ENCODE measurements around the gene TMEM141. TPM values are rescaled to one million over a fixed set of nuclear protein-coding genes. Genes with fewer than 3 reads are reported as not detected.
"Not testable (repeated sequence)": the region's sequence is repeated elsewhere in the genome, so short reads cannot be mapped to it uniquely, and the experiment has no call there.

TMEM141 gene
- total RNA-seq, 1 donor from 2014 or later, result 57.8 TPM

DNA sequence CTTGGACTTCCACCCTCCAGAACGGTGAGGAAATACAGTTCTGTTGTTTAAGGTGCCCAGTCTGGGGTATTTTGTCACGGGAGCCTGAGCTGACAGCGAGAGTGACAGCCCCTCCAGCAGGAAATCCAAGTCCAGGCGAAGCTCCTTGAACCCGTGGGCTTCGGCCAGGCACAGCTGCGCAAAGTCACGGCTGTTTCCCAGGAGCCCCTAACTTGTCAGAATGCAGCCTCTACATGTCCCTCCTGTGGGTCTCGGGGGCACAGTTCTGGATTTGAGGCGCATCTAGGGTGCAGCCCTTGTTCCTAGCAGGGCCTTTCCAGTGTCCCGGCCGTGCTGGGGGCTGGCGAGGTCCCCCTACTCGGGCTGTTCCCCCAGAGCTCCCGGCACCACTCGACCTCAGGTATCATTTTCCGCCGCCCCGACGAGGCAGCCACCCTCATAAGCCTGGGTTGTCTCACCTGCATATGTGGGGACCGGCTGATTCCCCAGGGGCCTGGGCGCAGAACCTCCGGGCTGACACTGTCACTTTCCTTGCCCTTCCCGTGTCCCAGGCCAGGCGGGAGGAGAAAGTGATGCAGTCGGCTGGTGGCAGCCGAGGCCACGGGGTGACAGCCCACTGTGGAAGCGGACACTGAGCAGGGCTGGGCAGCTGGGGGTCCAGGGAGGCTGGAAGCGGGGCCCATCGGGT is 37.6 kb upstream of the TMEM141 start:
- no peaks in the 10 kb centered on the region for H3K4me1 Mint-ChIP-seq (ENCODE audit: low read depth)
- no peak for DNase-seq (ENCODE audit: low spot score, unreplicated experiment)
- H3K4me3 Mint-ChIP-seq (ENCODE audit: low read depth), result no peak overlapping the region
- H3K36me3 Mint-ChIP-seq (ENCODE audit: insufficient read depth), result no peaks in the 10 kb centered on the region
- H3K27ac Mint-ChIP-seq, result no peak overlapping the region
- peaks cover 7% of the 10 kb centered on the region for H3K27me3 Mint-ChIP-seq
- peaks cover 11% of the 10 kb centered on the region for H3K9me3 Mint-ChIP-seq (ENCODE audit: low read depth)
- TF ChIP-seq, protein P1, sequence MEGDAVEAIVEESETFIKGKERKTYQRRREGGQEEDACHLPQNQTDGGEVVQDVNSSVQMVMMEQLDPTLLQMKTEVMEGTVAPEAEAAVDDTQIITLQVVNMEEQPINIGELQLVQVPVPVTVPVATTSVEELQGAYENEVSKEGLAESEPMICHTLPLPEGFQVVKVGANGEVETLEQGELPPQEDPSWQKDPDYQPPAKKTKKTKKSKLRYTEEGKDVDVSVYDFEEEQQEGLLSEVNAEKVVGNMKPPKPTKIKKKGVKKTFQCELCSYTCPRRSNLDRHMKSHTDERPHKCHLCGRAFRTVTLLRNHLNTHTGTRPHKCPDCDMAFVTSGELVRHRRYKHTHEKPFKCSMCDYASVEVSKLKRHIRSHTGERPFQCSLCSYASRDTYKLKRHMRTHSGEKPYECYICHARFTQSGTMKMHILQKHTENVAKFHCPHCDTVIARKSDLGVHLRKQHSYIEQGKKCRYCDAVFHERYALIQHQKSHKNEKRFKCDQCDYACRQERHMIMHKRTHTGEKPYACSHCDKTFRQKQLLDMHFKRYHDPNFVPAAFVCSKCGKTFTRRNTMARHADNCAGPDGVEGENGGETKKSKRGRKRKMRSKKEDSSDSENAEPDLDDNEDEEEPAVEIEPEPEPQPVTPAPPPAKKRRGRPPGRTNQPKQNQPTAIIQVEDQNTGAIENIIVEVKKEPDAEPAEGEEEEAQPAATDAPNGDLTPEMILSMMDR (IDR thresholded peaks at IDR 0.05; ENCODE audit: unreplicated experiment), result no peak

DNA sequence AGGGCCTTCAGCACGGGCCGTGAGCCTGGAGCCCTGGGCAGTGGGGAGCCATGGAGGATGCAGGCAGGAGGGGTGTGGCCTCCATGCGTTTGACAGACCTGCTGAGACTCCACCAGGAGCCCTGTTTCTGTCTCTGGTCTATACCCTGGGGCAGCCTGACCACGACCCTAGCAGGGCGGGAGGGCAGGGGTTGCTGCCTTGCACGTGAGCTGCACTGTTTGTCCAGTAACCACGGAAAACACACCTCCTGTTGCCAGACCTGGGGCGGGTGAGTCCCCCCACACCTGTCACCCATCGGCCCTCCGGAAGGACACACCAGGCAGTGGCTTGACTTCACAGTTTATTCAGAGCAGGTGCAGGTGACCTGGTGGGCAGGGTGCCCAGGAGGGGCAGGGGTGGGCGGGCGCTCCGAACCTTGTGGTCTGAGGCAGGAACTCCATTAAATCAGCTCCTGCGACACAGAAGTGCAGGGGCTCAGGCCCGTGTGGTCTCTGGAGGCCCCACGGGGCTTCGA is 37.0 kb upstream of the TMEM141 start:
- Mint-ChIP-seq H3K9me3 (ENCODE audit: low read depth) (peaks cover 11% of the 10 kb centered on the region), H3K36me3 (ENCODE audit: insufficient read depth) (no peaks in the 10 kb centered on the region), H3K27me3 (peaks cover 7% of the 10 kb centered on the region), H3K4me3 (ENCODE audit: low read depth) (no peak overlapping the region), H3K27ac (no peak overlapping the region), H3K4me1 (ENCODE audit: low read depth) (no peaks in the 10 kb centered on the region)
- TF ChIP-seq, protein P1 (IDR thresholded peaks at IDR 0.05; ENCODE audit: unreplicated experiment), result no peak
- no peak for DNase-seq (ENCODE audit: low spot score, unreplicated experiment)

DNA sequence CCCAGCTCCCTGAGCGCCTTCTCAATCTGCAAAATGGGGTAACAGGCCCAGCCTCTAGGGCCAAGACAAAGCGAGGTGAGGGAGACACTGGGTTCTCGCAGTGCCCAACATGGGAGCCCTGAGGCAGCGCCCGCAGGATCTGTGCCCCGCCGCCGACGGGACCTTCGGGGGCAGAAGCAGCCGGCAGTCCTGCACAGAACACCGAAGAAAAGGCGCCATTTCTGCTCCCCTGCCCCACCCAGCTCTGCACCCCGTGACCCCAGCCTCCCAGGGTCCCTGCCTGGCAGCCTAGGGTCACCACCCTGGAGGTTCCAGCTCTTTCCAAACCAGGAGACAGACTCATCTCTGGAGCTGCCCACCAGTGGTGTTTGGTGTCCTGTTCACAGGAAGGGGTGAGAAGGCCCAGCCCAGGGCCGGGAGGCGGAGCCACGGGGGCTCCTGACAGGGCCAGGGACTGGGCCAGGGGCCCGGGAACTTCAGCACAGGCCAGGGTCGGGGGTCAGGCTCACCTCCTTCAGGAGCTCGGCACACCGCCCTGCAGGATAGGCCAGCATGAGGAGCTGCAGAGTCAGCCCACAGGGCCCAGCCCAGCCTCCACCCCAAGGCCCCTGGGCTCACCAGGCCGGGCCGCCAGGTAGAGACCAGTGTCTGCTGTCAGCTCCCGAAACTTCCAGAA is 36.4 kb upstream of the TMEM141 start:
- H3K27ac Mint-ChIP-seq, result no peak overlapping the region
- peaks cover 11% of the 10 kb centered on the region for H3K9me3 Mint-ChIP-seq (ENCODE audit: low read depth)
- TF ChIP-seq, protein P1 (IDR thresholded peaks at IDR 0.05; ENCODE audit: unreplicated experiment), result no peak
- no peak overlapping the region for H3K4me3 Mint-ChIP-seq (ENCODE audit: low read depth)
- H3K27me3 Mint-ChIP-seq, result peaks cover 7% of the 10 kb centered on the region
- DNase-seq (ENCODE audit: low spot score, unreplicated experiment), result no peak
- no peaks in the 10 kb centered on the region for H3K4me1 Mint-ChIP-seq (ENCODE audit: low read depth)
- no peaks in the 10 kb centered on the region for H3K36me3 Mint-ChIP-seq (ENCODE audit: insufficient read depth)

DNA sequence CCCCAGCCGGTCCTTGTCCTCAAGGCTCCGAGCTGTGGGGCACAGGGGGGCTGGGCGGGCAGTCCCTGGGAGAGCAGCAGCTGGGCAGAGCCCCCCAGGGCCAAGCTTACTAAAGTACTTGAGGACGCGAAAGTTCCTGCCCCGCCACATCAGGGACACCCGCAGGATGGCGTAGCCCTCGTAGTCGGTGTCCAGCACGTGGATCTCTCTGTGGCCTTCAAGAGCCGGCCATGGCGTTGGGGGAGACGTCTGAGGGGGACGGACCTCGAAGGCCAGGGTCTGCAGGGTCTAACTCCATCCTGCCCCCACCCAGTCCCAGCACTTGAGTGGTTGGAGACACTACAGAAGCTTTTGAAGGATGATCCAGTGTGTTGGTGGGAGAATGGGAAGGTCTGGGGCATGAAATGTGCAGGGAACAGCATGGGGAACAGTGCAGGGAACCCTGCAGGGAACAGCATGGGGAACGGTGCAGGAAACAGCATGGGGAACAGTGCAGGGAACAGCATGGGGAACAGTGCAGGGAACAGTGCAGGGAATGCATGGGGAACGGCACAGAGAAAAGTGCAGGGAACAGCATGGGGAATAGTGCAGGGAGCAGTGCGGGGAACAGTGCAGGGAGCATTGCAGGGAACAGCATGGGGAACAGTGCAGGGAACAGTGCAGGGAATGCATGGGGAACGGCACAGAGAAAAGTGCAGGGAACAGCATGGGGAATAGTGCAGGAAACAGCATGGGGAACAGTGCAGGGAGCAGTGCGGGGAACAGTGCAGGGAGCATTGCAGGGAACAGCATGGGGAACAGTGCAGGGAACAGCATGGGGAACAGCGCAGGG is 35.6 kb upstream of the TMEM141 start:
- peaks cover 11% of the 10 kb centered on the region for H3K9me3 Mint-ChIP-seq (ENCODE audit: low read depth)
- not testable (repeated sequence) for H3K36me3 Mint-ChIP-seq (ENCODE audit: insufficient read depth); H3K4me1 Mint-ChIP-seq (ENCODE audit: low read depth); H3K4me3 Mint-ChIP-seq (ENCODE audit: low read depth); DNase-seq (ENCODE audit: low spot score, unreplicated experiment); H3K27ac Mint-ChIP-seq; H3K27me3 Mint-ChIP-seq

DNA sequence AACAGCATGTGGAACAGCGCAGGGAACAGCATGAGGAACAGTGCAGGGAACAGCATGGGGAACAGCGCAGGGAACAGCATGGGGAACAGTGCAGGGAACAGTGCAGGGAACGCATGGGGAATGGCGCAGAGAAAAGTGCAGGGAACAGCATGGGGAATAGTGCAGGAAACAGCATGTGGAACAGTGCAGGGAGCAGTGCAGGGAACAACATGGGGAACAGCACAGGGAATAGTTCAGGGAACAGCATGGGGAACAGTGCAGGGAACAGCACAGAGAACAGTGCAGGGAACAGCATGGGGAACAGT is 35.1 kb upstream of the TMEM141 start:
- Mint-ChIP-seq H3K4me1 (ENCODE audit: low read depth) (no peaks in the 10 kb centered on the region), H3K27ac (no peak overlapping the region), H3K4me3 (ENCODE audit: low read depth) (no peak overlapping the region), H3K9me3 (ENCODE audit: low read depth) (peaks cover 11% of the 10 kb centered on the region), H3K36me3 (ENCODE audit: insufficient read depth) (no peaks in the 10 kb centered on the region), H3K27me3 (peaks cover 7% of the 10 kb centered on the region)
- TF ChIP-seq, protein P1 (IDR thresholded peaks at IDR 0.05; ENCODE audit: unreplicated experiment), result no peak
- DNase-seq (ENCODE audit: low spot score, unreplicated experiment), result no peak
